Gastrocnemius medialis (tissue), 4 donors: ENCODE results near the gene FBXL3.

ENCODE experiments used
- POLR2A ChIP-seq, 2 donors: fragments of 450-650 bp; IDR thresholded peaks; one replicate each; pipeline ENCODE4 v1.6.1; 2017; ENCODE audit warnings: antibody characterized with exemption in 2 of 2, mild to moderate bottlenecking in 2 of 2, moderate library complexity in 2 of 2
- TF ChIP-seq, protein P1 (sequence below), 5 experiments: fragments of 450-650 bp in 3 of 5; fragments of 200-600 bp in 2 of 5; sonication (generic) in 2 of 5; IDR thresholded peaks in 4 of 5; conservative IDR thresholded peaks in 1 of 5; 1 replicate in 4 of 5; 2 replicates in 1 of 5; pipeline ENCODE4 v1.5.1; 2016 to 2019; ENCODE audit warnings: antibody characterized with exemption in 5 of 5, mild to moderate bottlenecking in 3 of 5, moderate library complexity in 3 of 5

DNA sequence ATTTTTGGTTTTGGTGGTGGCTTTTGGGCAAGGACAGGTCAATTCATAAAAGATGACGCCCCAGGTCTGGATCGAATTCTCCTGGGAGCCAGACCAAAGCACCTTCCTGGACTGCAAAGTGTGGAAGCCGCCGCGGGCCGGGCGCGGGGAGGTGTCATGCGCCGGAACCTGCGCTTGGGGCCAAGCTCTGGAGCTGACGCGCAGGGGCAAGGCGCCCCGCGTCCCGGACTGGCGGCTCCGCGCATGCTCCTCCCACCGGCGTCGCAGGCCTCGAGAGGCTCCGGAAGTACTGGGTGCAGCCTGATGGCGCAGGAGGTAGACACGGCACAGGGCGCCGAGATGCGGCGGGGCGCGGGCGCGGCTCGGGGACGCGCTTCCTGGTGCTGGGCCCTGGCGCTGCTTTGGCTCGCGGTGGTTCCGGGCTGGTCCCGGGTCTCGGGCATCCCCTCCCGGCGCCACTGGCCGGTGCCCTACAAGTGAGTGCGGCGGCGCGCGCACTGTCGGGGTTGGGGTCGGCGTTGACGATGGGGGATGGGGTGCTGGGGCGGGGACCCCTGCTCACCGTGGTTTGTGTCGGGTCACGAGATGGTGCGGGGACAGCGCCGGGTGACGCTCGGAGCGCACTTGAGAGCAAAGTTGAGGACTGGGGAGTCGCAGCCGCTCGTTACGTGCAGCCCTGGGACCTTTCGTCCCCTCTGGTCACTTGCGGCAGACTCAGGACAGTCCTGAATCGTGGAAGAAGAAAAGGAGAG lies 35.0 kb downstream of the FBXL3 start, which contains the start of gene CLN5:
- TF ChIP-seq, protein P1, sequence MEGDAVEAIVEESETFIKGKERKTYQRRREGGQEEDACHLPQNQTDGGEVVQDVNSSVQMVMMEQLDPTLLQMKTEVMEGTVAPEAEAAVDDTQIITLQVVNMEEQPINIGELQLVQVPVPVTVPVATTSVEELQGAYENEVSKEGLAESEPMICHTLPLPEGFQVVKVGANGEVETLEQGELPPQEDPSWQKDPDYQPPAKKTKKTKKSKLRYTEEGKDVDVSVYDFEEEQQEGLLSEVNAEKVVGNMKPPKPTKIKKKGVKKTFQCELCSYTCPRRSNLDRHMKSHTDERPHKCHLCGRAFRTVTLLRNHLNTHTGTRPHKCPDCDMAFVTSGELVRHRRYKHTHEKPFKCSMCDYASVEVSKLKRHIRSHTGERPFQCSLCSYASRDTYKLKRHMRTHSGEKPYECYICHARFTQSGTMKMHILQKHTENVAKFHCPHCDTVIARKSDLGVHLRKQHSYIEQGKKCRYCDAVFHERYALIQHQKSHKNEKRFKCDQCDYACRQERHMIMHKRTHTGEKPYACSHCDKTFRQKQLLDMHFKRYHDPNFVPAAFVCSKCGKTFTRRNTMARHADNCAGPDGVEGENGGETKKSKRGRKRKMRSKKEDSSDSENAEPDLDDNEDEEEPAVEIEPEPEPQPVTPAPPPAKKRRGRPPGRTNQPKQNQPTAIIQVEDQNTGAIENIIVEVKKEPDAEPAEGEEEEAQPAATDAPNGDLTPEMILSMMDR (IDR thresholded peaks at IDR 0.05 in 4 of 5, conservative IDR thresholded peaks at IDR 0.05 in 1 of 5), result peak in 2 of 5 experiments; percentile 11 to 23
- peak; percentile 89 for TF ChIP-seq POLR2A (IDR thresholded peaks at IDR 0.05)
